HL-60 (cell line): ENCODE measurements around the gene IRF6.

Experiments
- CTCF ChIP-seq: IDR thresholded peaks from one replicate; pipeline ENCODE4 v1.5.1; 2011; ENCODE audit warnings: low read length, control low read depth, inconsistent platforms; ENCODE audit not compliant: insufficient read depth
- GABPA ChIP-seq: IDR thresholded peaks from 2 replicates; pipeline ENCODE4 v1.6.1; 2012; ENCODE audit warnings: low read depth
- REST ChIP-seq: IDR thresholded peaks from 2 replicates; pipeline ENCODE4 v1.6.1; 2012; ENCODE audit warnings: low read depth; ENCODE audit not compliant: insufficient replicate concordance
- SPI1 ChIP-seq: IDR thresholded peaks from 2 replicates; pipeline ENCODE4 v1.6.1; 2012; ENCODE audit warnings: low read depth, mild to moderate bottlenecking, borderline replicate concordance

GRCh38 chr1:209837671-209838070 lies 31.7 kb upstream of the IRF6 start:
- no peak for TF ChIP-seq CTCF
- TF ChIP-seq REST, result no peak
- TF ChIP-seq SPI1, result no peak
- no peak for TF ChIP-seq GABPA
